Fibroblast of gingiva (primary cell): ENCODE measurements around the gene GBF1.

Experiments used
- DNase-seq: peaks from one replicate; pipeline ENCODE4 v3.0.0-alpha.2; 2011; ENCODE audit warnings: low read depth

GBF1 gene

DNA sequence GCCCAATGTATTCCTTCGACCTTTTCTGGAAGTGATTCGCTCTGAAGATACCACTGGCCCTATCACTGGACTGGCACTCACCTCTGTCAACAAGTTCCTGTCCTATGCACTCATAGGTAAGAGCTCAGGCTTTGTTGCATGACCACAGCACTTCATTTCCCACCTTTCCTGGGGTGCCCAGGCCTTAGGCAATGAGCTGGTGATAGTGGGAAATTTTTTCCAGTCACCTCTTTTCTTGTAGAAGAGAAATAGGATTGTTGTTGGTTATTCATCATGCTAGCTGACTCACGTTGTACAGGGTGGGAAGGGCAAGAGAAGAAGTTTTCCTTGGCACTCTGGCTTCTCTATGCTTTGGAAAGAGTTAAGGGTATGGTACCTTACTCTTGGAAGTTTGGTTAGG, 98.7 kb downstream of the GBF1 start:
- DNase-seq: no peak

GRCh38 chr10:102347236-102347828, 102.0 kb downstream of the GBF1 start:
- DNase-seq: peak; percentile 24

GRCh38 chr10:102352066-102352715, 106.9 kb downstream of the GBF1 start:
- DNase-seq: peak; percentile 36

DNA sequence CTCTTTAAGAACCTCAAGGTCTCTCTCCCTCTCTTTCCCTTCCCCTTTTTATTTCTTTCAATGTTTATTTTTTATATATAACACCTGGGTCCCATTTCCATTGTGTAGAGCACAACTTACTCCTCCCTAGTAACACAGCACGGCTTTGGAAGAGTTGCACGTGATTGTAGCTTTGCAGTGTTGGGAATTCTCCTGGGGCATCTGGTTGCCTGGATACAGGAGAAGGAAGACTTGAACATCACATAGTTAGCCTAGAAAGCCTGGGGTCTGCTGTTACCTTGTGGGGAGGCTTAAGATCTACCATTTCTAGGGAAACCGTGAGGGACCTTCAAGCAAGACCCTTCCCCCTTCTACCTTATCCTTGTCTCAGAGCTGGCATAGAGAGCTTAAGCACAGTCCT, 109.1 kb downstream of the GBF1 start:
- no peak for DNase-seq

- DNase-seq: peak; percentile 25
Observed at GRCh38 chr10:102358712-102359382, 113.5 kb downstream of the GBF1 start.

DNA sequence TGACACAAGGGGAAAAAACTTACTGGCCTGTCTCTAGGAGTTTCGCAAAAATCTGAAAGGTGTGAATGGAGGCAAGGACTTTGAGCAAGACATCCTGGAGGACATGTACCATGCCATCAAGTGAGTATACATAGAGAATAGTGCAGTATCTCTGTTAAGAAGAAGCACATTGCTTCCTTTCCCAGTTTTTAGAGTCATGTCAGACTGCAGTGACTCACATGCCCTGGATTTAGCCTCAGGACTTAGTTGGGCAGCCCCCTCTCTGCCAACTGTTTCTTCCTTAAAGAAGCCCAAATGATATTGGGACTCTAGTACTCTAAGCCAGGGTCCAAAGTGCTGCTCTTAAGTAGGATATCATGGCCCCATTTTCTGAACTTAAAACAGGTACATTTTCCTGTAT, 122.1 kb downstream of the GBF1 start:
- DNase-seq: no peak

DNA sequence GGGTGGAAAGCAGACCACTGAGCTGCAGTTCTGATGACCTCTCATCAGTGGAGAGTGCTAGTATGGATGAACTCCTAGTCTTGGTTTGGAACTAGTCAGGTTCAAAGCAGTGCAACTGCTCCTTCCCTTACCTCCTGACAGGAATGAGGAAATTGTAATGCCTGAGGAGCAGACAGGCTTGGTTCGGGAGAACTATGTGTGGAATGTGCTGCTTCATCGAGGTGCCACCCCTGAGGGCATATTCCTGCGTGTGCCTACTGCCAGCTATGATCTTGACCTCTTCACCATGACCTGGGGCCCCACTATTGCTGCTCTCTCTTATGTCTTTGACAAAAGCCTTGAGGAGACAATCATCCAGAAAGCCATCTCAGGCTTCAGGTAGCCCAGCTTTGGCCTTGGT, 122.7 kb downstream of the GBF1 start:
- DNase-seq: no peak

GRCh38 chr10:102371295-102371694, 126.0 kb downstream of the GBF1 start:
- no peak for DNase-seq

- DNase-seq: no peak
Observed at GRCh38 chr10:102375250-102375649, 129.9 kb downstream of the GBF1 start.

GRCh38 chr10:102375867-102376266, 130.5 kb downstream of the GBF1 start:
- DNase-seq: no peak

- DNase-seq: no peak
Observed at GRCh38 chr10:102376901-102377300, 131.6 kb downstream of the GBF1 start.

DNA sequence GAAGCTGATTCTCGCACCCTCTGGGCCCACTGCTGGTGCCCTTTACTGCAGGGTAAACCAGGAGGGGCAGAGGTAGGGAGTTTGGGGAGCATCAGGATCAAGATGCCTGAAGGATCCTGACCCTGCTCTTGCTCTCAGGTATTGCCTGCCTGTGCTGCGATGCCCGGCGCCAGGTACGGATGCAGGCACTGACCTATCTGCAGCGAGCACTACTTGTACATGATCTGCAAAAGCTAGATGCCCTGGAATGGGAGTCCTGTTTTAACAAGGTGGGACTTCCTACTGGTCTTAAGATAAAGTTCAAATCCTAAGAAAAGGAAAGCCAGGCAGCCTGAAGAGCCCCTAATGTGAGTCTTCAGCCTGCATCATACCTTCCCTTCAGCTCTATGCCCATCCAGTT, 134.1 kb downstream of the GBF1 start:
- DNase-seq: no peak

DNA sequence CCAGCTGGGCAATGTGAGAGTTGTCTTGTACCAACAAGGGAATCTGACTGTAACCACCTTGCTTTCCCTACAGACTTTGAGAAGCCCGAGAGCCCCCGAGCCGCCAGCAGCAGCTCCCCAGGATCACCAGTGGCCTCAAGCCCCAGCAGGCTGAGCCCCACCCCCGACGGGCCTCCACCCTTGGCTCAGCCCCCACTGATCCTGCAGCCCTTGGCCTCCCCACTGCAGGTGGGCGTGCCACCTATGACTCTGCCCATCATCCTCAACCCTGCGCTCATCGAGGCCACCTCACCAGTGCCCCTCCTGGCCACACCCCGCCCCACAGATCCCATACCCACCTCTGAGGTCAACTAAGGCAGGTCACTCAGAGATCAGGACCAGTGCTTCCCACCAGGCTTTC, 136.7 kb downstream of the GBF1 start:
- DNase-seq: no peak

DNA sequence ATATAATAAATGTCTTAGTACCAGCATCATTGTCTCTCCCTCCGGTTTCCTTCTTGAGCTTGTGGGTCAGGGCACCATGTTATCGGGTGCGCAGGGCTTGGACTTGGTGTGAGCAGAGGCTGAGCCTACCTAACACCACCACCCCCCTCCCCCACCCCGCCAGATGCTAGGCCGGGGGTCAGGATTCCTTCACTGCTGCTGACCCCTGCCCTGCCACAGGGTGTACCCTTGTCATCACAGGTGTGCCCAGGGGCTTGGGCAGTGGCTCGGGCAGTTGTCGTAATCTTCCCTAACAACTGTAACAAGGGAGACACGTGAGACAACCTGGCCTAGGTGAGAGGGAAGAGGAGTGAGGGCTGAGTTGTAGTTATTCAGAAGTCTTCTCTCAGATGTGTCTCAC, 137.5 kb downstream of the GBF1 start:
- no peak for DNase-seq

DNA sequence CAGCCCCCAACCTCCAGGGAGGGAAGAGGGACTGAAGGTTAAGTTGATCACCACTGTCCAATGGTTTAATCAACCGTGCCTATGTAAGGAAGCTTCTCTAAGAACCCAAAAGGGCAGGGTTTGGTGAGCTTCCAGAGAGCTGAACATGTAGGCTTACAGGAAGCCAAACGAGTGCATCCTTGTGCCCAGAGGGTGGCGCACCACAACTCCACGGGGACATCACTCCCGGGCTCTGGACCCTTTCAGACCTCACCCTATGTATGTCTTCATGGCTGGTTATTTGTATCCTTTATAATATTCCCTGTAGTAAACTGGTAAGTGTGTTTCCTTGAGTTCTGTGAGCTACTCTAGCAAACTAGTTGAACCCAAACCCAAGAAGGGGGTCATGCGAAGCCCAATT, 138.7 kb downstream of the GBF1 start:
- peak; percentile 34 for DNase-seq

DNA sequence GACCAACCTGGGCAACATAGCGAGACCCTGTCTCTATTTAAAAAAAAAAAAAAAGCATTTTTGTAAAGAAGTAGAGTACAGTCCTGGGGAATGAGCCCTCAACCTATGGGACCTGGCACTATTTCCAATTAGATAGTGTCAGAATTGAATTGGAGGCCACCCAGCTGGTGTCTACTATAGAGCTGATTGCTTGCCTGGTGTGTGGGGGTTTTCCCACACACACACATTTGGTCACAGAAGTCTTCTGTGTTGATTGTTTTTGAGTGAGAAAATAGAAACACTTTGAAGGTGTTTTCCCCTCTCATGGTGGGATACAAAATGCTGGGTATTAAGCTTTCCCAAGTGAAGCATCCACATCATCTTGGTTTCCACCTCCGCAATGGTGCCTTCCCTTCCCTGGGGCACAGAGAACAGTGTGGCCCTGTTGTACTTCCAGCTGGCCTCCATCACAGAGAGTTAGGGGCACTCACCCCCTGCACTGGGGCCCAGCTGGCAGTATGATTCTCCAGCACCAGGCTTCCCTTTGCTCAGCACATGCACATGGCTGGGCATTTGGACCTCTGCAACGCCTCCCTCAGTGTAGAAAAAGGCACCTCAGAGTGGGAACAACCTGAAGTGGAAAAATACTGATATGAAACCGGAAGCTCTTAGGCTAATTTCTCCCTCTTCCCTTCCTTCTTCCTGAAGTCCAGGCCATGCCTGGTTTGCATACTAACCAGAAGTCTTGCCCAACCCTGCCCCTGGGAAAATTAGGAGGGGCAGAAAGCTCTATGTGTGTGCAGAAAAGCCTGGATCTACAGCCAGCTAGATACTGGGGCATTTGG, 139.5 kb downstream of the GBF1 start:
- DNase-seq: peak; percentile 73

- no peak for DNase-seq
Observed at GRCh38 chr10:102389894-102390293, 144.6 kb downstream of the GBF1 start.

DNA sequence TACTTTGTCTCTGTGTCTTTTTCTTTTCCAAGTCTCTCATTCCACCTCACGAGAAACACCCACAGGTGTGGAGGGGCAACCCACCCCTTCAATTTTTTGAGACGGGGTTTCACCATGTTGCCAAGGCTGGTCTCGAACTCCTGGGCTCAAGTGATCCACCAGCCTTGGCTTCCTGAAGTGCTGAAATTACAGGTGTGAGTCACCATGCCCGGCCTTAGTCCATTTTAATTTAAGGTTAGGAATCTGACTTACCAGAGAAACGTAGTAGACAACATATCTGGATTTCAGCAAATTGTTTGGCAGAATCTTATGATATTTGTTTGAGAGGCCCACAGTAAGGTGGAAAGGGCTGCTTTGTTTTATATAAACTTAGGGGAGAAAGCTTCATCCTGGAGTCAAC, 147.0 kb downstream of the GBF1 start:
- DNase-seq: no peak

GRCh38 chr10:102393411-102394078, 148.2 kb downstream of the GBF1 start:
- no peak for DNase-seq

GRCh38 chr10:102394079-102394800, 148.9 kb downstream of the GBF1 start:
- peak; percentile 93 for DNase-seq

DNA sequence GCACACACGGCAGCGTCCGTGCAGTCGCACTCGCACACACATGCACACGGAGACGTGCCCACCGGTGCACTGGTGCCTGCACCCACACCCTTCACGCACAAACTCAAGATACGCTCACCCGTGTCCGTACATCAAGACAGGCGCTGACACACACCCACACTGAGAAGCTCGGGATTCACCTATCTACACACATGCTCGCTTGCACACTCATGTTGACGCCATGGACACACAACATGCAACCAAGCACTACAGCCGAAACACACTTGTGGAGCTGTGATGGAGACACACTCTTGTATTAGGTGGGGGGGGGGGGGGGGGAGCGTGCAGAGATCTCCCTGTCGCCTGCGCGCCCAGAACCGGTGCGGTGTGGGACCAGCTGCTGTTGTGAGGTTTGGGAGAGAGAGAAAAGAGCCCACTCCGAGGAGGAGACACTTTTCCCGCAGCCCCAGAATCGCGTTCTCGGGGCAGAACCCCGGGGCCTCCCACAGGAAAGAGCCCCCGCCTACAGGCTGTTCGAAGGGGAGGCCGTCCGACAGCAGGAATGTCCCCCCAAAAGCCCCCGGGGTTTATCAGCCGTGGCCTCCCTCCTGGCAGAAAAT, 149.6 kb downstream of the GBF1 start:
- no peak for DNase-seq
